Amniotic epithelial cell (primary cell): ENCODE data around the gene ISG15.

Source experiments
- DNase-seq: peaks from one replicate; pipeline ENCODE4 v3.0.0-alpha.2; 2010; ENCODE audit warnings: low read depth

The ISG15 gene

DNA sequence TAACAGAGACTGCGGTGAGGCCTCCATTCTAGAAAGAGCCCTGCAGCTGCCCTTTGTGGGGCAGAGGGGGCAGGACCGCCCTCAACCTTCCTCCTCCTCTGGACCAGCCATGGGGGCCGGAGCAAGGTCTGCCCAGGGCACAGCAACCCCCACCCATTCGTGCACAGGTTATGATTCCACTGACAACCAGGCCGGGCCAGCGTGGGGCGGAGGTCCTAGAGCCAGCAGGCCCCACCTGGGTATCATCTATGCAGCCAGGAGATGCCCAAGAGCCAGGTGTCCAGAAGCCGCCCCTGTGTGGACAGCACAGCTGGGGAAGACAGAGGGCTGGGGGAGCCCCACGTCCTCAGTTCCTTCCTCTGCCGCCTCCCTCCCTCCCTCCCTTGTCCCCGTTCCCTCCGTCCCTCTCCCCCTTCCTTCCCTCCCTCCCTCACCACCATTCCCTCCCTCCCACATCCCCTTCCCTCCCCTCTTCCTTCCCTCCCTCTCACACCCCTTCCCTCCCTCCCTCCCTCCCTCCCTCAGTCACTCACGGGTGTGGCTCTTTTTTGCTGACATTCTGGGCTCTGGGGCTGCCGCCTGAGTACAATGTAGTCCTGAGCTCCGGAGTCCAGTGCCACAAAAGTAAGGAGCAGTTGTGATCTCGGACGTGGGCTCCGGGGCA is 48.5 kb downstream of the ISG15 start:
- DNase-seq: no peak

DNA sequence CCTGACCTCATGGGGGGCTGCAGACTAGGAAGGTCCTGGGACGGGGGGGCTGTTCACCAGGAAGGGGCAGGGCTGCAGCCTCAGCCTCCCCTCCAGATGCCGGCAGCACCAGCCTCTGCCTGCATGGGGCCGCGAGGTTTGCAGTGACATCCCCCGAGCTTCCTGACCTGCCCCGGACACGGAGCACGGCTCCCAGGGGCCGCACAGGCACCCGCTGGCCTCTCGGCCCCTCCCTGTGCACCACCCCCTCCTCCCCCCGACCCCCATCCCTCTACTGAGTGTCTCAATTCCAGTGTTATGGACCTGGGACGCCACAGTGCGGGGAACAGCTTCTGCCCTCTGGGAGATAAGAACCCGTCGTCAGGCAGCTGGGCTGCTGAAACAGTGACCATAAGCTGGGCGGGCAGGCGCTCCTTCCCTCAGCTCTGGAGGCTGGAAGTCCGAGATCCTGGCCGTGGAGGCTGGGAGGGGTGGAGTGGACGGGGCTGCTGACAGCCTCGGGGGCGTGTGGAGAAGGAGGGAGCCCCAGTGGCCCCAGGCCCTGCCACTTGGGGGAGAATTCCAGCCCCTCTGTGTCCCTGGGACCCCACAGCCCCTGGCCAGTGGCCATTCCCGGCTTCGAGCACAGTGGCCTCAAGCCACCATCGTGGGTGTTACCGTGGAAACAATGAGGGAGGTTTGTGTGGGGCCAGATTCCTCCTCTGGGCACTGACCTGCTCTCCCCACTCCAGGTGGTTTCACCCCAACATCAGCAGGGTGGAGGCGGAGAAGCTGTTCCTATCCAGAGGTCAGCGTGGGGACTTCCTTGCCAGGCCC is 49.3 kb downstream of the ISG15 start:
- no peak for DNase-seq

DNA sequence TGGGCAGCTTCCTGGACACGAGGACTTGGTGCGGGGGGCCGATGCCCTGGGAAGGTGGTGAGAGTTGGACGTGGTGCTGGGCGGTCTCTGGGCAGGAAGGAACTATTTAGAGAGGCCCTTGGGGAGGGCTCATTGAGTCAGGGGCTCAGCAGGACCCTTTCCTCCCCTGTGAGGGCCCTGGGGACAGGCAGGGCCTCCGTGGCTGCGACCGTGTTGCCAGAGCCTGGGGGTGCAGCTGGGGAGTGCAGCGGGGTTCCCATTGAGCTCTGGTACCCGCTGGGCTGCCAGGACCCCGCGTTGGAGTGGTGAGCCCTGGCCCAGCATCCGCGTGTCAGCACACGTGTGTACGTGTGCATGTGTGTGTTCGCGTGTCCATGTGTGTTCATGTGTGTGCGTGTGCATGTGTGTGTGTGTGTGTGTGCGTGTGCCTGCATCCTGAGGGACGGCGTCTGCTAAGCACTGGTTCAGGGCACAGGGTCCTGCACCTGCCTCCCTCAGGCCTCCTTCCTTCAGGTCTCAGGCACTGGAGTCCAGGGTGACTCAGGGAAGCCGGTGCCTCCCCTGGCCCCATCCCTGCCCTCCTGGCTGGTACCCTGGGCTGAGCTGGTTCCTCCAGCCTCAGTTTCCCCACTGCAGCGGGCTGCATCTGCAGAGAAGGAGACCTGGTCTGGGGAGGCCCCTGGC is 50.1 kb downstream of the ISG15 start:
- no peak for DNase-seq
